Stimulated activated CD4-positive, alpha-beta T cell treated with anti-CD3 and anti-CD28 coated beads, Interleukin-2, amount 100 ng/mL, for 24 hours (primary cell): ENCODE results near the gene NEK10.

ENCODE experiments used
- DNase-seq, 2 donors: peaks; one replicate each; pipeline ENCODE4 v3.0.0-alpha.2; 2020

The NEK10 gene

DNA sequence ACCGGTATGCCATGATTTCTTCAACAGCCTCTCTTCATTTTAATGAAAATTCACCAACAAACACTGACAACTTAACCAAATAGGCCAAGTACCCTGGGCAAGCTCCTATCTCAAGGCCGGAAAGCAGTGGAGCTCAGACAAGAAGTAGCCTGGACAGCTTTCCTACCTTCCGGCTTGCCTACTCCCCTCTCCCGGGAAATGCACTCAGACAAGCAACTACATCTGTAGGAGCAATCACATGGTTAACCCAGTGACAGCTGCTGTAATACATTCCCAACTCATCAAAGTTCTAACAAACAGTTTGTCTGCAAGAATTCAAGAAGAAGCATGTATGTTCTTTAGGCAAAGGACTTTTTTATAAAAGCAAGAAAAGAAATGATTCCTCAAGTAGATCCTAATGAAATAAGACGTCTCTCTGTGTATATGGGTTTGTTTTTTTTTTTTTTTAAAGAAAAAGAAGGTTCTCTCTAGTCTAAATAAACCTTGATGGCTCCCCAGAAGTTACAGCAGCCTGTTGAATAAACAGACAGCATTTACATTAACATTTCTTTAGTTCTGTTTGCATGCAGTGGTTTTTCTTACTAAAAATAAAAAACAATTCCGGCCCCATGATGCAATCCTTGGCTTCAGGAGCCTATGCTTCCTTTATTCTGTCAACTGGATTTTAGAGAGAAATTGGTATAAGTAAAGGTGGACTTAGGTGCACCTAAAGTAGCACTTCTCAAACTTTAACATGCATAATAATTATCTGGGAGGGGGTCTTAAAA, 278.7 kb downstream of the NEK10 start:
- no peak for DNase-seq

DNA sequence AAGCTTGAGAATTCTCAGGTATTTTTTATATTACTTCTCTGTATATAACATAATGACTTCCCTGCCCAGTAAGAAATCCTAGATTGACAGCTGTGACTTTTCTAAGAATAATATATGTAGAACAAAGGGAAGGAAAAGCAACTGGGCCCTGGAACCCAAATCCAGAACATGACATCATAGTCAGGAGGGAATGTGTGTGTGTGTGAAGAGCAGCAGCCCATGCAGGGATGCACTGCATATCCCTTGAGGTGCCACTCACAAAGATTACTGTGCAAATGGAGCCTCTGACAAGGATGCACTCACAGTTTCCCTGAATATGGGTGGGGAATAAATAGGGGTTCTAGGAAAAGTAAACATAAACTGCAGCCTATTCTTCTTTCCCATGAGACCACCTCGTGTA, 279.5 kb downstream of the NEK10 start:
- no peak for DNase-seq

DNA sequence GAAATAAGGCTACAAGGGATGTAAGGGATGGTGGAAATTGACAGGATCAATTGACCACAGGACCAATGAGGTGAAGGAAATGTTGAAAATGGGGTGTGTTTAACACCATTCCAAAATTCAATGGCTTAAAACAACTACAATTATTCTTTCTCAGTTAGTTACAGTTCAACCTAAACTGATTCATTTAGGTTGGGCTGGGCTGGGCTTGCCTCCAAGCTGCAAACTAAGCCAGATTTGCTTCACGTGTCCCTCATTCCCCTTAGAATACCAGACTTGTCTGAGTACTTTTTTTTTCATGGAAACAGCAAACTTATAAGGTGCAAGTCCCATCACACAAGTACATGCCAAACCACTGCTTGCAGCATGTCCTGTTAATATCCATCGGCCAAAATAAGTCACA, 280.1 kb downstream of the NEK10 start:
- no peak for DNase-seq

DNA sequence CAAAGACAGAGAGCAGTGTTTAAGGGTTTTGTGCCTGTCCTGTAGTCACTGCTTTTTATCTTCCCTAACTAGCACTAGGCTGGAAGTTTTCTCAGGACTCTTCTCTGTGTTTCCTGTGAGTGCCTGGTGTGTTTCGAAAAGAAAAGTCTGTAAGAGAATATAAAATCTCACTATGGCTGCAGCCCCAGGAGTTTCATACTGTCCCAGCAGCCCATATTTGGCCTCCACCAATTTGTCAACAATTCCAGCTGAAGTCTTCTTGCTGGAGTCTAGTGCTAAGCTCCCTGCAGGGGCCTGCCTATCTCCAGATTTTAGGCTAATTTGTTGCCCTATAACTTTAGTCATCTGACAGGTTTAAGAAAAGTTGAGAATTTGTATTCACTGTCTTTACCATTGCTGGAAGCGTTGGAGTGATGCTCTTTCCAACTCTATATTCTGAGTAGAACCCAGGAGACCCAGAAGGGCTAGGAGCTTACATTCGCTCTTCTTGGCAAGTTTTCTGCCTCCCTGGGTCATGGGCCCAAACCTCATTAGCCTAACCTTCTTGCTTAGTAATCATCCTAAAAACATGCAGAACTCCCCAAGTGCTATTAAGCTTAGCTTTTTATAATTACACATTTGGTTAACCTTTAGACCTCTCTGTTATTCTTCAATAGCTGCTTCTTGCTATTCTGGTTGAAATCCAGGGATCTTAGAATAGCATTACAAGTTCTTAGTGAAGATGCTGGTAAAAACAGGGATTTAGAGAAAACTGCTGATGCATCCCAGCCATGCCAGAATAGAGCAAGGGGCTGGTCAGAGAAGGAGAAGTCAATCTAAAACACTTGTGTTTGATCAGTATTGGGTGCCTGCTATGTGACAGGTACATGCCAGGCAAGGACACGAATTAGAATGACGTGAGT, 283.1 kb downstream of the NEK10 start:
- no peak for DNase-seq

DNA sequence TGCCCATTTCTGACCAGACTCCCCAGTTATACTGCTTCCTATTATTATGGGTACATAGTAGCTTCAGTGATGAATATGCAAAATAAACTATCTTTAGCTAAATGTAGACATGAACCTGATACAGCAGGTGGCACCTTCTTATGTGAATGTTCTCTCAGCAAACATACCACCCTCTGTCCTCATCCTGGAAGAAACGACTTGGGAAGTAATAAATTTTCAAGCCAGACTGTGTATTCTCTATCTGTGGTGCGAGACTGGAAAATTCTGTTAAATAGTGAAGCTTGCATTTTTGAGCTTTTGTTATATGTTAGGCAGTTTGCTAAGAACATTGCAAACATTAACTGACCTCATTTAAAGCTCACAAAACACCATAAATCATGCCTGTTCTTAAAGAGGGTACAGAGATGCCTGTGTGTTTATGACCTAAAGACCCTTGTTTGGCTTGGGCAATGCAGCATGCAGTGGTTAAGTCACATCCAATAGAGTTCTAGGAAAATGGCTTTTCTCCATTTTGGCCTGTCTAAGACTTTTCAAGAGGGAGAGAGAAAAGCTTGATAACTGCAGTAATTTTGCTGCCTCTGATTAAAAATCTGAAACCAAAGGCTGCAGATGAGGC, 287.1 kb downstream of the NEK10 start:
- no peak for DNase-seq

DNA sequence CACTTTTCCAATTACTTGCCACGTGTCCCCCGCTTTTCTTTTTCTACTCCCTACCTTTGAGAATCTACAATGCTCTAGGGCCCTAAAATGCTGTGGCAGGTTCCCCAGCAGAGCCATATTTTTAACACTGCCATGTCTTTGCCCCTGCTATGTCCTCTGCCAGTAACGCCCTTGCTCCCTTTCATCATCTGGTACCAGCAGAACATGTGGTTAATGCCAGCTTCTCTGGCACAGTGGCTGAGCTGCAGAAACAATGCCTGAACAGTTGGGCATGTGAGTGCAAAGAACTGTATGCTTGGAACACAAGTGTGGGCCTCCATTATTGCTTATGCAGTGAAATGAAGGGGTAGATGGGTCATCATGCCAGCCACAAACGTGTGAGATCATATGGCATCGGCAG, 287.6 kb downstream of the NEK10 start:
- no peak for DNase-seq

DNA sequence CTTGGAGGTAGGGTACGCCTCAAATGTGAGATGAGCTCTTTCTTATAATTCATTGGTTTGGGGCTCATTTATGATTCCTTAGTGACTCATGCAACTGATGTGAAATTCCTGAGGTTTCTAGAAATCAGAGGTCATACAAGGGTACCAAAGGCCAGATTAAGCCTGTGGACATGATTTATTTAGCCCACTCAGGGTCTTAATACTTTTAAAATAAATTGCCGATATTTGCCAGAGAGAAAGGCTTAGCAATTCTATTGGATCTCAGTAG, 289.0 kb downstream of the NEK10 start:
- DNase-seq, result no peak

DNA sequence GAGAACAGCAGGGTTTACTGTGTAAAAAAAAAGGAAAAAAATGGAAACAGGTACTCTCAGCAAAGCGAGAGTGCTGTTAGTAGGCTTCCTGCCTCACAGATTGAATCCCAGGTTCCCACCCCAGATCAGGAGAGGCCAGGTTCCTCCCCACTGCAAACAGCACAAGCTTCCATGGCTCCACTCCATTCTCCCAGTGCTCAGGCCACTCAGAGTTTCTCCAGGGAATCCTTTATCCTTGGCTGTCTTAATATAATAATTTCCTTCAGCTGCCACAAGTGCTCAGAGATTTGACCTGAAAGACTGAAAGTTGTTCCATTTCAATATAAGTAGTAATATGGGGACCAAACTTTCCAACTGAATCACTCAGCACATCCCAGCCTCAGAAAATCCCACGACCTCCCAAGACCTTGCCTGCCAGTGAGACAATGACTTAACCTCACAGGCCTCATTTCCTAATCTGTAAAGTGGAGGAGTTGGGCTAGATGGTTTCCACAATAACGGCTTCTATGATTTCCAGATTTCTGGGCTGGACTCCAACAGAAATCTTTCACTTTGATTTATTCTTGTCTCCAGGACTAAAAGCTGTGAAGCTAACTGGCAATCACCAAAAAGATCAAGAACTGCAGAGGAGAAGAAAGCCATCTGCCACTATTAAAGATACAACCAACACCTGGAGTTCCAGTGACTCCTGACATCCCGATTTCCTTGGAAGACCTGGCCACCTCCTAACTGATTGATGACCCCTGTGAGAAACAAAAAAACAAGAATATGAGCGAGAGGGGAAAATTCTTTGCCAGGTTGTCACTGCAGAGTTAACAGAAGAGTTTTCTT, 289.5 kb downstream of the NEK10 start:
- DNase-seq, result no peak

DNA sequence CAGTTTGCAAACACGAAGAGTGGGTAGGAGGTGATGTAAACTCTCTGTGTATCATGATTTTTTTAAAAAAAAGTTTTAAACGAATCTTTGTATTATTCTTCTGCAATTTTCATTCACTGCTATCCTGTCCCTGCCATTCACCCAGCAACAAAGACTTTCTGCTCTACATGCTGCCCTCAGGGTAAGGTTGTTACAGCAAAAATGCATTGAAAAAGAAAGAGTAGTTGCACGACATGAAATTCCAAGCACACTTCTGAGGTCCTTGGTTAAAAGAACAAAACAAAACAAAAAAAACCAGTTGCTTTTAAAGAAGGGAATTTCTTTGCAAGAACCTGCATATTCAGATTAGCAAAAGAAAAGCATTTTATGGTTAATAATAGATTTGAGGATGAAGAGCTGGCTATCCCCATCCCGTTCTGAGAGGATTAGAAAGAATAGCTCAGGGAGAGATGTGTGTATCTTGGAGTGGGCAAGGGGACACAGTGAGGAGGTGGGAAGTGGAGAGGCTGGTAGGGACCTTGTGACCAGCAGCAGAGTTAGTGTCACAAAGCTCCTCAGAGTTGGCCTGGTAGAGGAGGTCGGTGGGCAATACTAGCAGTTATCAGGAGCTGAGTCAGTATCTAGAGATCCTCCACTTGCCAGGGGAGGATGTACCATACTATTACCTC, 290.8 kb downstream of the NEK10 start:
- no peak for DNase-seq

DNA sequence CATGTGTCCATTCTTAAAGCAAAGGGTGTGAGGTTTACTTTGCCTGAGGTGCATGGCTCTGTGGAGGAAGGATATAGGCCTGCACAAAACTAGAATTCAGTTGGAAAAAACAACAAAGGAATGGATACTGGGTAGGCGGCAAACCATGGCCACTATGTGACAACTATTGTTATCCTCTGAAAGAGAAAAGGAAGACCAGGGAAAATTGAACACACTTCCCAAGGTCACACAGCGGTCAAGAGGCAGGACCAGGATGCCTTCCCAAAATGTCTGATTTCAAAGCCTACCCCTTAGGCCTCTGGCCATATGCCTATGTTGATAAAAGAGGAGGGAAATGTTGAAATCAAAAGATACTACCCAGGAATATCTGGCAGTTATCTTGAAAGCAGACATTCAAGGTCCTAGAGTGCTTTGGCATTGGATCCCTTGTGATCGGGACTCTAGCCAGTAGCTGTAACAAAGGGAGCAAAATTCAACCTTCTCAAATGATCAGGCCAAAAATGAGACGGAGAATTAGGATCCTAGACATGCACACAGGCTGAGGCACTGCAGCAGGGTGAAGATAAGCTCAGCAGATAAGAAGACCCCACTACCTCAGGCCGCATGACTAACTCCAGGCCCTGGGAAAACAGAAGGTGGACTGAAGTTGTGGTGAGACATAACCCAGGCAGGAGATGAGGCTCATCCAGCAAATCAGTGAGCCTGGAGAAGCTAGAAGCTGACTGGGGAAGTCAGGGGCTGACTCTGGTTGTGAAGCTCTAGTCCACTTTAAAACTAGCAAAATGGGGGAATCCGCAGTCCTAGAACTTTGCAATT, 292.2 kb downstream of the NEK10 start:
- no peak for DNase-seq

DNA sequence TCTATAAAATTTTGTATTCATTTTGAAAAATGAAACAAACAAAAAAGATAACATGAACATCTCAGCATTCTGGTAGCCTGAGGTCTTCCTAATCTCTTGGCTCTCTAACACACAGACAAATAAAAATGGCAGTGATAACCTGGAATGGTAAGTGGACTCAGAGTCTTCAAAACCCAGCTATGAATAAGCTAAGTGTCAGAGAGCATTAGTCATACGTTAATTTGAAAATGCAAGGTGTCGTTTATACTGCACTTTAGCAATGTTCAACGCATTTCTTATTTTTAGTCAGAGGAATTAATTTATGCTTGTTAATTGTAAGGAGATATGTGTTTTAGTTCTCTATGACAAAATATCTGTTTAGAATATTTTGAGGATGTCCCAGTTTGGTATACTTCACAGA, 294.3 kb downstream of the NEK10 start:
- DNase-seq, result no peak

DNA sequence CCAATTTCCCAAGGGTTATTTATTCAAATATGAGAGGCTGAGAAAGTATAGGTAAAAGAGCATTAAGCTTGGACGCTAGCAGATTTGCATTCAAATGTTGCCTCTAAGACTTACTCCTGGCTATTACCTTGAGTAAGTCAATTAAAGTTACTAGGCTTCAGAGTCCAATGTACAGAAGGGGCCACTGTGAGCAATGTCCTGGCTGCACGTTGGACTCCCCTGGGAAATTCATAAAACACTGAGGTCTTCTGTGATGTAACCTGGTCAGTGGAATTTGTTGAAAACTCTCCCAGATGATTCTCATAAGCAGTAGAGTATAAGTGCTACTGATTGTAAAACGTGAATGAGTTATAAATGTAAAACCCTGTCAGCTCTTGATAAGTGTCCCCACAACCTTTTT, 295.3 kb downstream of the NEK10 start:
- DNase-seq, result no peak

DNA sequence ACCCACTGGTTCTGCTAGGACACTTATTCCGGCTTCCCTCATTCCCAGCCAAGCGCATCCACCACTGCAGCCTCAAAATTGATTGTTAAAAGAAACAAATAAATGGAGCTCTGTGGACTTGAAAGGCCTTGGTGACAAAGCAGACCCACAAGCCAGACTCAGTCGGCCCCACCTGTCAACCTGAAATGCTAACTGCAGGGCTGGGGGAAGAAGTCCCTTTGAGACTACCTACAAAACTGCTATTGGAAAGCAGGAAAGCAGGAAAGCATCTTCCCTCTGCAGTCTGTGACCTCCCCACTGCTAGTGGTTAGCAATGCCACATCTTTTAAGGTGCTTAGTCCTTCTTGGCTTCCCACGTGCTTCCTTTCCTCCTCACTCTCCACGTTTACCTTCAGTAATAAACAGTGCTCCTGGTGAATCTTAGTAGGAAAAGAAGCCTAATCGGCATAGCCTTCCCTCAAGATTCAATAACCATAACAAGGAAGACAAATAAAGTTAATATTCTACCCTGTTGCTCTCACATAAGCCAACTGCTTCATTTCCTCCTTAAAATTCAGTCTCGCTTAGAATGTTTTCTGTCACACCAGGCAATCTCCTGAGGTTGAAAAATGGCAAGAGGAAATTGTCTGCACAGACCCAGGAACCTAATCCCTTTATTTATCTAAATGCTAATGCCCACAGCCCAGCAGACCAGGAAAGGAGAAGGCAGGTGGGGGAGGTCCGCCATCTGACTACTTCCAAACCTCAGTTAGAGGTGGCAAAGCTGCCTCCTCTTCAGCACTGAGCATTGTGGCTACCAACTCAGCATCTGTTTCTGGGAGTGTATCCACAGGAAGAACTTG, 296.2 kb downstream of the NEK10 start:
- no peak for DNase-seq

DNA sequence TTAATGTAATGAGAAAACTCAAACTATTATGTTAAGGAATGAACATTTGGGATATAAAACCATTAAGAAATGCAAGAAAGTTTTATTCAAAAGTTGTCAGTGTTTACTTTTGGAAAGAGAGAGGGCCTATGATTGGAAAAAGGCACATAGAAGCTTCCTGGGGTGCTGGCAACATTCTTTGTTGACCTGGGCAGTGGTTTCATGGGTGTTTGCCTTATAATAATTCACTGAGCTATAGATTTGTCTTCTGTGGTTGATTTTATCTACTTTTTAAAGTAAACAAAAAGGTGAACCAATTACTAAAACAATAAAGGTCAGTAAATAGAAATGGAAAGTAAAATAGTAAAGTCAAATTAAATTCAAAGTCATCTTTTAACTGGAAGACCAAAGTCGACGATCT, 308.8 kb downstream of the NEK10 start:
- no peak for DNase-seq
